ENCODE results near the gene SLC35F4.

Gene SLC35F4

GRCh38 chr14:57833323-57833722, 32.6 kb downstream of the SLC35F4 start:
- no peak for DNase-seq (ENCODE audit: low spot score)
- in situ Hi-C loops (cut with MboI; ENCODE audit: low pct_unique_long_range_greater_than_20kb, low sequenced_read_pairs, unreplicated experiment) = no loop called here

GRCh38 chr14:57831981-57832380, 33.9 kb downstream of the SLC35F4 start:
- in situ Hi-C loops (cut with MboI; ENCODE audit: low pct_unique_long_range_greater_than_20kb, low sequenced_read_pairs, unreplicated experiment) = no loop called here
- TF ChIP-seq, protein P1, sequence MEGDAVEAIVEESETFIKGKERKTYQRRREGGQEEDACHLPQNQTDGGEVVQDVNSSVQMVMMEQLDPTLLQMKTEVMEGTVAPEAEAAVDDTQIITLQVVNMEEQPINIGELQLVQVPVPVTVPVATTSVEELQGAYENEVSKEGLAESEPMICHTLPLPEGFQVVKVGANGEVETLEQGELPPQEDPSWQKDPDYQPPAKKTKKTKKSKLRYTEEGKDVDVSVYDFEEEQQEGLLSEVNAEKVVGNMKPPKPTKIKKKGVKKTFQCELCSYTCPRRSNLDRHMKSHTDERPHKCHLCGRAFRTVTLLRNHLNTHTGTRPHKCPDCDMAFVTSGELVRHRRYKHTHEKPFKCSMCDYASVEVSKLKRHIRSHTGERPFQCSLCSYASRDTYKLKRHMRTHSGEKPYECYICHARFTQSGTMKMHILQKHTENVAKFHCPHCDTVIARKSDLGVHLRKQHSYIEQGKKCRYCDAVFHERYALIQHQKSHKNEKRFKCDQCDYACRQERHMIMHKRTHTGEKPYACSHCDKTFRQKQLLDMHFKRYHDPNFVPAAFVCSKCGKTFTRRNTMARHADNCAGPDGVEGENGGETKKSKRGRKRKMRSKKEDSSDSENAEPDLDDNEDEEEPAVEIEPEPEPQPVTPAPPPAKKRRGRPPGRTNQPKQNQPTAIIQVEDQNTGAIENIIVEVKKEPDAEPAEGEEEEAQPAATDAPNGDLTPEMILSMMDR (IDR thresholded peaks at IDR 0.05; ENCODE audit: extremely low read depth, insufficient read depth, missing control alignments) = no peak
- DNase-seq (ENCODE audit: low spot score) = no peak

More at GRCh38 chr14:57833323-57833722, 32.6 kb downstream of the SLC35F4 start:
- TF ChIP-seq, protein P1 (IDR thresholded peaks at IDR 0.05; ENCODE audit: extremely low read depth, insufficient read depth, missing control alignments) = no peak

- no peak for DNase-seq (ENCODE audit: low spot score)
- in situ Hi-C loops (cut with MboI; ENCODE audit: low pct_unique_long_range_greater_than_20kb, low sequenced_read_pairs, unreplicated experiment) = no loop called here
- TF ChIP-seq, protein P1 (IDR thresholded peaks at IDR 0.05; ENCODE audit: extremely low read depth, insufficient read depth, missing control alignments) = no peak
Observed at GRCh38 chr14:57828713-57829112, 37.2 kb downstream of the SLC35F4 start.

- TF ChIP-seq, protein P1 (IDR thresholded peaks at IDR 0.05; ENCODE audit: extremely low read depth, insufficient read depth, missing control alignments) = no peak
- in situ Hi-C loops (cut with MboI; ENCODE audit: low pct_unique_long_range_greater_than_20kb, low sequenced_read_pairs, unreplicated experiment) = no loop called here
- no peak for DNase-seq (ENCODE audit: low spot score)
Observed at GRCh38 chr14:57823015-57823660, 42.8 kb downstream of the SLC35F4 start.

- TF ChIP-seq, protein P1 (IDR thresholded peaks at IDR 0.05; ENCODE audit: extremely low read depth, insufficient read depth, missing control alignments) = no peak
- DNase-seq (ENCODE audit: low spot score) = no peak
- in situ Hi-C loops (cut with MboI; ENCODE audit: low pct_unique_long_range_greater_than_20kb, low sequenced_read_pairs, unreplicated experiment) = no loop called here
Observed at GRCh38 chr14:57822081-57822480, 43.8 kb downstream of the SLC35F4 start.

DNA sequence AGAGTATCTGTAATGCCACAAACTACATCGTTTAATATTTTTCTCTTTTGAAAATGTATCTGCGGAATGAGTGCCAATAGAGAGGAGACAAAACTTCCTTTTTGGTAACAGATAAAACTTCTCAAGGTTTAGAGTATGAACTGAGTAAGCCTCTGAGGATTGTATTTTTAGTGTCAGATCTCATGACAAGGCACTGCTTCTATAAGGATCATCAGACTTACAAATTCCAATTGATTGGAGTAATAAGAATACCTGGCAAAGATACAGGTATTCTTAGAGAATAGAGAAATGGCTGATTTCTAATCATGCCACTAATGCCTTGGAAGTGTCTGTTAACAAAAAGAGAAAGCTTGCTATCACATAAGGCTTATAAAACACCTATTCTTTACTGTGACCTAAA, 45.3 kb downstream of the SLC35F4 start:
- in situ Hi-C loops (cut with MboI; ENCODE audit: low pct_unique_long_range_greater_than_20kb, low sequenced_read_pairs, unreplicated experiment) = no loop called here
- DNase-seq (ENCODE audit: low spot score) = no peak
- TF ChIP-seq, protein P1 (IDR thresholded peaks at IDR 0.05; ENCODE audit: extremely low read depth, insufficient read depth, missing control alignments) = no peak
